SK-N-SH treated with all-trans-retinoic acid at 6 μM for 48 hours (cell line): ENCODE data around the gene SHE.

Experiments
- CSDC2 ChIP-seq: fragments of 250-450 bp; sonication (Bioruptor Pico); IDR thresholded peaks from 2 replicates; pipeline ENCODE4 v1.5.0; 2020; ENCODE audit warnings: mild to moderate bottlenecking, moderate library complexity
- ESRRG ChIP-seq: fragments of 250-450 bp; sonication (Bioruptor Pico); IDR thresholded peaks from 2 replicates; pipeline ENCODE4 v1.6.1; 2021; ENCODE audit warnings: mild to moderate bottlenecking
- ZFP3 ChIP-seq: fragments of 250-450 bp; sonication (Bioruptor Pico); IDR thresholded peaks from 2 replicates; pipeline ENCODE4 v1.5.0; 2020; ENCODE audit warnings: mild to moderate bottlenecking, moderate library complexity
- ZFP30 ChIP-seq: fragments of 450-650 bp; formaldehyde crosslinking; IDR thresholded peaks from 2 replicates; pipeline ENCODE4 v1.5.0; 2022; ENCODE audit warnings: mild to moderate bottlenecking, moderate library complexity
- TF ChIP-seq, protein P1 (sequence below): fragments of 250-450 bp; sonication (Bioruptor Pico); IDR thresholded peaks from 2 replicates; pipeline ENCODE4 v1.5.0; 2020; ENCODE audit warnings: mild to moderate bottlenecking, moderate library complexity
- TF ChIP-seq, protein P2 (sequence below): fragments of 250-450 bp; sonication (Bioruptor Pico); IDR thresholded peaks from 2 replicates; pipeline ENCODE4 v1.8.0; 2020; ENCODE audit warnings: mild to moderate bottlenecking, moderate library complexity, borderline replicate concordance
- TF ChIP-seq, protein P3 (sequence below): fragments of 250-450 bp; sonication (Bioruptor Pico); IDR thresholded peaks from 2 replicates; pipeline ENCODE4 v1.5.1; 2020; ENCODE audit warnings: low read depth, mild to moderate bottlenecking, moderate library complexity

DNA sequence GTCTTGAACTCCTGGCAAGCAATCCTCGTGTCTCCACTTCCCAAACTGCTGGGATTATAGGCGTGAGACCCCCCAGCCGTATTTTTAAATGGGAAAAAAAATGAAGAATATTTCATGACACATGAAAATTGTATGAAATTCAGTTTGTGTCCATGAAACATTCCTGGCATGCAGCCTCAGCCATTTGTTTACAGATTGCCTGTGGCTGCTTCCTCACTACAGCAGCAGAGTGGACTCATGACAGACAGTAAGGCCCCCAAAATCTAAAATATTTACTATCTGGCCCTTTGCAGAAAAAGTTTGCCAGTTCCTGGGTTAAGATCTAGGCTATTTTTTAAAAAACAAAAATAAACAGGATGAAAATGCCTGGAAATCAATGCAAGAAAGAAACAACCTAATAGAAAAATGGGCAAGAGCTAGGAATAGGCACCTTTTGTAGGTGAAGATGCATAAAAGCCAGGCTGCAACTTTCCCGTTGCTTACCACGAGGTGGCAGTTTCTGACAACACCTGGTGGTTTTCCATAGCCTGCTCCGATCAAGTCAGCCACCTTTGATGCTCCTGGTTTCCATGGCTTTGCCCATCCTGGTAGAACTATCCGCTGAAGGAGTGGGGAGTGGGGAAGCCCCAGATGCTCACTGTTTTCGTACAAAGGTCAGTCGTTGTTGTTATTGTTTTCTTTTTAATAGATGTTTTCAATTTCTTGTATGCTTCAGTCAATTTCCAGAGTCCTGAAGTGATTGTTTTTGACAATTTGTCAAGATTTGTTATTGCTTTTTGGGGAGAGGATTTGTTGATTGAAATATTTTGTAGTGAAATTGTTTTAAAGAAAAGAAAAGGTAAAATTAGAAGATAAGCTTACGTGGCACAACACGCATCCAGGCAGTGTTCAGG, 32.0 kb upstream of the SHE start:
- no peak for TF ChIP-seq ZFP30 (CRISPR knock-in tag)
- TF ChIP-seq, protein P1, sequence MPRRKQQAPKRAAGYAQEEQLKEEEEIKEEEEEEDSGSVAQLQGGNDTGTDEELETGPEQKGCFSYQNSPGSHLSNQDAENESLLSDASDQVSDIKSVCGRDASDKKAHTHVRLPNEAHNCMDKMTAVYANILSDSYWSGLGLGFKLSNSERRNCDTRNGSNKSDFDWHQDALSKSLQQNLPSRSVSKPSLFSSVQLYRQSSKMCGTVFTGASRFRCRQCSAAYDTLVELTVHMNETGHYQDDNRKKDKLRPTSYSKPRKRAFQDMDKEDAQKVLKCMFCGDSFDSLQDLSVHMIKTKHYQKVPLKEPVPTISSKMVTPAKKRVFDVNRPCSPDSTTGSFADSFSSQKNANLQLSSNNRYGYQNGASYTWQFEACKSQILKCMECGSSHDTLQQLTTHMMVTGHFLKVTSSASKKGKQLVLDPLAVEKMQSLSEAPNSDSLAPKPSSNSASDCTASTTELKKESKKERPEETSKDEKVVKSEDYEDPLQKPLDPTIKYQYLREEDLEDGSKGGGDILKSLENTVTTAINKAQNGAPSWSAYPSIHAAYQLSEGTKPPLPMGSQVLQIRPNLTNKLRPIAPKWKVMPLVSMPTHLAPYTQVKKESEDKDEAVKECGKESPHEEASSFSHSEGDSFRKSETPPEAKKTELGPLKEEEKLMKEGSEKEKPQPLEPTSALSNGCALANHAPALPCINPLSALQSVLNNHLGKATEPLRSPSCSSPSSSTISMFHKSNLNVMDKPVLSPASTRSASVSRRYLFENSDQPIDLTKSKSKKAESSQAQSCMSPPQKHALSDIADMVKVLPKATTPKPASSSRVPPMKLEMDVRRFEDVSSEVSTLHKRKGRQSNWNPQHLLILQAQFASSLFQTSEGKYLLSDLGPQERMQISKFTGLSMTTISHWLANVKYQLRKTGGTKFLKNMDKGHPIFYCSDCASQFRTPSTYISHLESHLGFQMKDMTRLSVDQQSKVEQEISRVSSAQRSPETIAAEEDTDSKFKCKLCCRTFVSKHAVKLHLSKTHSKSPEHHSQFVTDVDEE (CRISPR knock-in tag) = no peak
- TF ChIP-seq ZFP3 (CRISPR knock-in tag) = no peak
- TF ChIP-seq, protein P2, sequence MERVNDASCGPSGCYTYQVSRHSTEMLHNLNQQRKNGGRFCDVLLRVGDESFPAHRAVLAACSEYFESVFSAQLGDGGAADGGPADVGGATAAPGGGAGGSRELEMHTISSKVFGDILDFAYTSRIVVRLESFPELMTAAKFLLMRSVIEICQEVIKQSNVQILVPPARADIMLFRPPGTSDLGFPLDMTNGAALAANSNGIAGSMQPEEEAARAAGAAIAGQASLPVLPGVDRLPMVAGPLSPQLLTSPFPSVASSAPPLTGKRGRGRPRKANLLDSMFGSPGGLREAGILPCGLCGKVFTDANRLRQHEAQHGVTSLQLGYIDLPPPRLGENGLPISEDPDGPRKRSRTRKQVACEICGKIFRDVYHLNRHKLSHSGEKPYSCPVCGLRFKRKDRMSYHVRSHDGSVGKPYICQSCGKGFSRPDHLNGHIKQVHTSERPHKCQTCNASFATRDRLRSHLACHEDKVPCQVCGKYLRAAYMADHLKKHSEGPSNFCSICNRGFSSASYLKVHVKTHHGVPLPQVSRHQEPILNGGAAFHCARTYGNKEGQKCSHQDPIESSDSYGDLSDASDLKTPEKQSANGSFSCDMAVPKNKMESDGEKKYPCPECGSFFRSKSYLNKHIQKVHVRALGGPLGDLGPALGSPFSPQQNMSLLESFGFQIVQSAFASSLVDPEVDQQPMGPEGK (CRISPR knock-in tag) = no peak
- TF ChIP-seq CSDC2 = no peak
- TF ChIP-seq ESRRG (CRISPR knock-in tag) = no peak
- TF ChIP-seq, protein P3, sequence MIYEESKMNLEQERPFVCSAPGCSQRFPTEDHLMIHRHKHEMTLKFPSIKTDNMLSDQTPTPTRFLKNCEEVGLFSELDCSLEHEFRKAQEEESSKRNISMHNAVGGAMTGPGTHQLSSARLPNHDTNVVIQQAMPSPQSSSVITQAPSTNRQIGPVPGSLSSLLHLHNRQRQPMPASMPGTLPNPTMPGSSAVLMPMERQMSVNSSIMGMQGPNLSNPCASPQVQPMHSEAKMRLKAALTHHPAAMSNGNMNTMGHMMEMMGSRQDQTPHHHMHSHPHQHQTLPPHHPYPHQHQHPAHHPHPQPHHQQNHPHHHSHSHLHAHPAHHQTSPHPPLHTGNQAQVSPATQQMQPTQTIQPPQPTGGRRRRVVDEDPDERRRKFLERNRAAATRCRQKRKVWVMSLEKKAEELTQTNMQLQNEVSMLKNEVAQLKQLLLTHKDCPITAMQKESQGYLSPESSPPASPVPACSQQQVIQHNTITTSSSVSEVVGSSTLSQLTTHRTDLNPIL = no peak
